ENCODE data around the gene FGF21.
A peak's percentile ranks its signal among the peaks of the same experiment; 100 is the strongest.
"Not testable (repeated sequence)": the region's sequence is repeated elsewhere in the genome, so short reads cannot be mapped to it uniquely, and the experiment has no call there.

Gene FGF21

GRCh38 chr19:48755084-48755641, at the start of gene FGF21:
Gene FGF21, plus strand, starts transcription at chr19:48755524. Its CDS starts 713 bp downstream, at chr19:48756237.
- DNase-seq: no peak

GRCh38 chr19:48708471-48708870, 46.9 kb upstream of the FGF21 start:
- DNase-seq: no peak

- DNase-seq: no peak
Measured at GRCh38 chr19:48711106-48711662, 44.1 kb upstream of the FGF21 start.

- DNase-seq: no peak
Measured at GRCh38 chr19:48713041-48713863, 42.1 kb upstream of the FGF21 start.

- DNase-seq: peak; percentile 88 to 100 (median 98)
Measured at GRCh38 chr19:48713864-48714755, 41.2 kb upstream of the FGF21 start.

GRCh38 chr19:48714759-48715675, 40.3 kb upstream of the FGF21 start:
- peak in 1 of 14 donors; percentile 62 for DNase-seq

- DNase-seq: peak in 1 of 14 donors; percentile 64
Measured at GRCh38 chr19:48715681-48716171, 39.6 kb upstream of the FGF21 start.

- peak in 11 of 14 donors; percentile 11 to 82 (median 30) for DNase-seq
Measured at GRCh38 chr19:48716562-48717291, 38.6 kb upstream of the FGF21 start.

- DNase-seq: not testable (repeated sequence)
Measured at GRCh38 chr19:48718106-48718505, 37.2 kb upstream of the FGF21 start.

- no peak for DNase-seq
Measured at GRCh38 chr19:48718711-48719231, 36.6 kb upstream of the FGF21 start.

- no peak for DNase-seq
Measured at GRCh38 chr19:48719263-48720171, 35.8 kb upstream of the FGF21 start, which contains the start of gene MAMSTR. Gene MAMSTR, minus strand, starts transcription at chr19:48719725. Its CDS starts 694 bp downstream, at chr19:48719031.

- DNase-seq: no peak
Measured at GRCh38 chr19:48720251-48720612, 35.1 kb upstream of the FGF21 start.

GRCh38 chr19:48720613-48721296, 34.6 kb upstream of the FGF21 start:
- peak; percentile 82 to 99 (median 95) for DNase-seq

- no peak for DNase-seq
Measured at GRCh38 chr19:48722196-48722708, 33.1 kb upstream of the FGF21 start.

- DNase-seq: peak in 4 of 14 donors; percentile 8 to 16 (median 14)
Measured at GRCh38 chr19:48724796-48725753, 30.2 kb upstream of the FGF21 start.

- DNase-seq: no peak
Measured at GRCh38 chr19:48726556-48726955, 28.8 kb upstream of the FGF21 start.

All from C1 segment of cervical spinal cord (tissue), 14 donors.